OCI-M2 (cell line): Measurements from ENCODE around the gene MUC21.
"Not testable (repeated sequence)": the region's sequence is repeated elsewhere in the genome, so short reads cannot be mapped to it uniquely, and the experiment has no call there.

Source experiments
- DNase-seq: peaks from one replicate; lab custom pipeline; 2025; ENCODE audit not compliant: unreplicated experiment; lab: John Stamatoyannopoulos, UW

Gene MUC21

DNA sequence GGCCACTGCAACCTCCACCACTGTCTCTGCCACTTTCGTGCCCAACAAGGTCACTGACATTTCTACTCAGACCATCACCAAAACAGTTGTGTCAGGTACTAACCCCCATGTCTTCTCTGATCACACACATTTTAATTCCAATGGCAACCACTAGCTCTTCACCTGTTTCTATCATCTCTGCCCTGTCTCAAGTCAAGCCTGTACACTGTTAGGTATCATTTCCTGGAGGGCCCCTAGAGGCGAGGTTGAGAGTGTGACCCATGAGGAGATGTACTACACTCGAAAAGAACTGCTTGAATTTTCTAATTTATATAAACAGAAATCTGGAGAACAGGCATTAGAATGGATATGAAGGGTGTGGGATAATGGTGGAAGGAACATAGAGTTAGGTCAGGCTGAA, 17.4 kb upstream of the MUC21 start:
- DNase-seq = no peak

DNA sequence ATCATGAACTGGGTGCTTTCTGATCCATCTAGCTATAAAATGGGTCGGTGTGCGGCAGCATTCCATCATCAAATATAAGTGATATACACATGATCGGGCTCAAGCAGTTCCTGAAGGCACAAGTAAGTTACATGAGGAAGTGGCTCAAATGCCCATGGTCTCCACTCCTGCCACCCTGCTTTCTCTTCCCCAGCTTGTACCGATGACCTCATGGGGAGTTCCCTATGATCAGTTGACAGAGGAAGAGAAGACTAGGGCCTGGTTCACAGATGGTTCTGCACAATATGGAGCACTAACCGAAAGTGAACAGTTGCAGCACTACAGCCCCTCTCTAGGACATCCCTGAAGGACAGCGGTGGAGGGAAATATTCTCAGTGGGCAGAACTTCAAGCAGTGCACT, 14.3 kb upstream of the MUC21 start:
- not testable (repeated sequence) for DNase-seq

DNA sequence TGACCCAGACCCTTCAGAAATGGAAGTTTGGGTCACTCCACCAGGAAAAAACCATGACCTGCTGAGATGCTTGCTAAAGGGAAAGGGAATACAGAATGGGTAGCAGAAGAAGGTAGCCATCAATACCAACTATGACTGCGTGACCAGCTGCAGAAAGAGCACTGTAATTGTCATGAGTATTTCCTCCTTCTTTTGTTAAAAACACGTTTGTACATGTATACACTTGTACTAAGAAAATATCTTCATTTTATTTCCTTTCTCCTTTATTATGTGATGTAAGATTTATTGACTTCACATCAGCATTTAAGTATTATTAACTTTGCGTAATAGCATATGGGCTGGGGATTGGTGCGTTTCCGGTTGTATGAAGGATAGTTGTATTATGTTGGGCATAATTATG, 12.6 kb upstream of the MUC21 start:
- no peak for DNase-seq

DNA sequence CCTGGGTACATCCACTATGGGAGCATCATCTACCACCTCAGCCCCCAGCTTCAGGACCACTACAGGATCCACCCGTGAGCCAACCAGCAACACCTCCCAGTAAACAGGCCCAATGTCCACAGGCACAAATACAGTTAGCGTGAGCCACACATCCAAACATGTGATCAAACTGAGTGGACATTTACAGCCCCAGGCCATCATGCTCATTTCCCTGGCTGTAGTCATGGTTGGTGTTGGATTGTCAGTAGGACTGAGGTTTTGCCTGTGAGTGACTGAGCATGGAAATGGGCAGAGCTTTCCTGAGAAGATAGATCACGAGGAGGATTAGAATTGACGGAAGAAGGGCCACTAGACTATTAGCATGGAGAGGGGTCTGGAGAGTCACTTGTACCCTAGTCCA, 10.7 kb upstream of the MUC21 start:
- no peak for DNase-seq

DNA sequence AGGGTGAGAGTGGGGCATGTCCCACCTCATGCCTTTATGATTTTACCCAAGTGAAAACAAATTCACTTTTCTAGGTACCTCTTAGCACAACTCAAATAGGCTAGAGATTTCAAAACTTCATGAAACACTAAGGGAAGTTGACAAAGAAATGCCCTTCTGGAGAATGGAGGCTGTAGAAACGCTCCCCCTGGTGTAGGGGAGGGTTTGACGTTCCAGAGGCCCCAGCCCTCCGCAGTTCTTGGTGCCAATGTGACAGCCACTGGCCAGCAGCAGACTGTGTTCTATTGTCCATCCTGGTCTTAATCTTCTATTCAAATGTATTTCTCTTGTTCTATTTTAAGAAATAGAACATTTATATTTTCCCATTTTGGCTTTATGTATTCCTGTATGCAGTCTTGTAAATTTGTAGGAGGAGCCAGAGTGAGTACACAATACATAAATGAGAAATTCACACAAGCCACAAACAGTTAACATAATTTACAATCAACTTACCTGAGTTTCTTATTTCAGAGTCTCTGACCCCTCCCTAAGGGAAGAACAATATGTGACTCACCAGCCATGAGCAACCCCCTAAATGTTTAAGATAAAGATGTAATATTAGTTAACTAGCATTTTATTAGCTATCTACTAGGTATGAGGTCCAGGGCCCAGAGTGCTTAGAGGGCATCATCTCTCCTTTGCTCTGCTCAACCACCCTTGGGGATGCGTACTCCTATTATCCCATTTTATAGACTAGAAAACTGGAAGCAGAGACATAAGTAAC, 8.8 kb upstream of the MUC21 start:
- no peak for DNase-seq

DNA sequence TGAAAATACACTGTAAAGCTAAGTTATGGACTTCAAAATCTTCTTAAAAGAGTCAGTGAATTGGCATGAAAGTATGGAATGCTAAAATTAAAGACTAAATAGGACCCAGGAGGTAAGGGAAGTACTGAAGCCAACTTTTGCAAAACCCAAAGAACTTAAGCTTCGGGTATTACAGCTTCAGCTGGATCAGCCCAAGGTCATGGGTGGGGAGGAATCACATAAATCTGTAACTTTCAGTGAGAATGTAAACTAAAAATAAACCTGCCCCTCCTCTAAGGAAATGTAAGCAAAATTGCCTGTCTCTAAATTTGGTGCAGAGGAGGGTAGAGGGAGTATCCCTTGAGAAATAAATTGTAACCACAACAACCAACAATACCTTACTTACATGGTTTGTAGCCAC, 4.4 kb upstream of the MUC21 start:
- DNase-seq = no peak

DNA sequence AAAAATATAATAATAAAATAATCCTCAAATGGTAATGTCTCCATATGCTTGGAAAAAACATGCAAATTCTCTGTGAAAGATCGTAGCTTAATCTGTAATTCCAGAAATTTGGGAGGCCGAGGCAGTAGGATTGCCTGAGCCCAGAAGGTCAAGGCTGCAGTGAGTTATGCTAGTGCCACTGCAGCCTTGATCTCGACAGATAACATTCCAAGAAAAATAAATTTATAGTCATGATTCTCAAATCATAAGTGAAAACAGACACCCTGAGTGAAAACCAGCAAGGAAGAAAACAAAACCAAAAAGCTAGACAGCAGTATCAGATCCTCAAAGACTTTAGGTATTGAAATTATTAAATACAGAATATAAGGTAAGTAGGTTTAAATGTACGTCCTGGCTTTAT, 3.8 kb upstream of the MUC21 start:
- no peak for DNase-seq

DNA sequence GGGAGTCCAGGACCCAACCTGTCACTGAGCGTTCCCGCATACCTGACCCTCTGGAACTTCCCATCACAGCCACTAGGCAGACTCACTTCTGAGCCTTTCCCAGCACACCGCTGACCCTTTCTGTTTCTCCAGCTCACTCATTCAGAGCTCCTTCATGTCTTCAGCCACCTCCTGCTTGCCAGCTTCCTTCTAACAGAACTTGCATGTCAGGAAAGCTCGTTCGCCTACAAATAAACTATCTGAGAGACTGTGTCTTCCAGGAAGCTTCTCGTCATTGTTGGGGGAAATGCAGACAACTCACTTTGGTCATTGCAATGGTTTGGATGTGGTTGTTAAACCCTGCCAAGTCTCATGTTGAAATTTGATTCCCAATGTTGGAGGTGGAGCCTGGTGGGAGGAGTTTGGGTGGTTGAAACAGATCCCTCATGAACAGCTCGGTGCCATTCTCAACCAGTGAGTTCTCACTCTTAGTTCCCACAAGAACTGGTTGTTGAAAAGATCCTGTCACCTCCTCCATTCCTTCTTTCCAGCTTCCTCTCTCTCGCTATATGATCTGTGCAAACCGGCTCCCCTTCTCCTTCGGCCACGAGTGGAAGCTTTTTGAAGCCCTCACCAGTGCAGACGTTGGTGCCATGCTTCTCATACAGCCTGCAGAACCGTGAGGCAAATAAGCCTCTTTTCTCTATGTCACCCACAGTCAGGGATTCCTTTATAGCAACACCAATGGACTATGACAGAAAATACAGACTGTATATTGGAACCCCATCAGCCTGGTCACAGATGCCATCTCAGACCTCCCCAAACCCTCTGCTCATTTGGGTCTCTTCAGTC, 1.4 kb upstream of the MUC21 start:
- DNase-seq = no peak

DNA sequence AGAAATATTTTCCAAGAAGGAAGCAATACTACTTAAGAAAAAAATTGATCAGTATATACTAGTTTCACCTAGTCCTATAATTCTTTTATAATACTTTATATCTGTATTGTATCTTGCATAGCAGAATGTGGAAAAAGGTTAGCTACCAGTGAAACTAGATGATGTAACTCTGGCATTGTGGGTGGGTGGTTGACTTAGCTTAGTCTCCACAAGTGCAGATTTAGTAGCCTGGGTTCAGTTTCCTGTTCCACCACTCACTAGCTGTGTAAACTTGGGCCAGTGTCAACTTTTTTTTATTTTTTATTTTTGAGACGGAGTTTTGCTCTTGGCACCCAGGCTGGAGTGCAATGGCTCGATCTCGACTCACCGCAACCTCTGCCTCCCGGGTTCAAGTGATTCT, 2.0 kb downstream of the MUC21 start:
- no peak for DNase-seq

DNA sequence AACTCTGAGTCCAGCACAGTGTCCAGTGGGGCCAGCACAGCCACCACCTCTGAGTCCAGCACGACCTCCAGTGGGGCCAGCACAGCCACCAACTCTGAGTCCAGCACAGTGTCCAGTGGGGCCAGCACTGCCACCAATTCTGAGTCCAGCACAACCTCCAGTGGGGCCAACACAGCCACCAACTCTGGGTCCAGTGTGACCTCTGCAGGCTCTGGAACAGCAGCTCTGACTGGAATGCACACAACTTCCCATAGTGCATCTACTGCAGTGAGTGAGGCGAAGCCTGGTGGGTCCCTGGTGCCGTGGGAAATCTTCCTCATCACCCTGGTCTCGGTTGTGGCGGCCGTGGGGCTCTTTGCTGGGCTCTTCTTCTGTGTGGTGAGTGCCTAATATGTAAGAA, 3.8 kb downstream of the MUC21 start:
- no peak for DNase-seq

DNA sequence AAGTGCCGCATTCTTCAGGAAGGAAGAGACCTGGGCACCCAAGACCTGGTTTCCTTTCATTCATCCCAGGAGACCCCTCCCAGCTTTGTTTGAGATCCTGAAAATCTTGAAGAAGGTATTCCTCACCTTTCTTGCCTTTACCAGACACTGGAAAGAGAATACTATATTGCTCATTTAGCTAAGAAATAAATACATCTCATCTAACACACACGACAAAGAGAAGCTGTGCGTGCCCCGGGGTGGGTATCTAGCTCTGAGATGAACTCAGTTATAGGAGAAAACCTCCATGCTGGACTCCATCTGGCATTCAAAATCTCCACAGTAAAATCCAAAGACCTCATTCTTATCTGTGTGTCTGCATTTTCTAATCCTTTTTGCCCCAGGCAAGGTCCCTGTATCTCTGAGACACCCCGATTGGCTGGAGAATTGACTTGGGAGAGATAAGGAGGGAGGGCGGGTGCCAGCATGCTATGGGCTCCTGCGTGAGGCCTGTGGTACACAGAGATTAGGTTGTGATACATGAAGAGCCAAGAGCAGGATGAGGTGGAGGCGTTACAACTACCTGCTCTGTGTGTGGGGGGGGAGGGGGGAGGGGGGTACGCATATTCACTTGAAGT, 4.8 kb downstream of the MUC21 start:
- no peak for DNase-seq

DNA sequence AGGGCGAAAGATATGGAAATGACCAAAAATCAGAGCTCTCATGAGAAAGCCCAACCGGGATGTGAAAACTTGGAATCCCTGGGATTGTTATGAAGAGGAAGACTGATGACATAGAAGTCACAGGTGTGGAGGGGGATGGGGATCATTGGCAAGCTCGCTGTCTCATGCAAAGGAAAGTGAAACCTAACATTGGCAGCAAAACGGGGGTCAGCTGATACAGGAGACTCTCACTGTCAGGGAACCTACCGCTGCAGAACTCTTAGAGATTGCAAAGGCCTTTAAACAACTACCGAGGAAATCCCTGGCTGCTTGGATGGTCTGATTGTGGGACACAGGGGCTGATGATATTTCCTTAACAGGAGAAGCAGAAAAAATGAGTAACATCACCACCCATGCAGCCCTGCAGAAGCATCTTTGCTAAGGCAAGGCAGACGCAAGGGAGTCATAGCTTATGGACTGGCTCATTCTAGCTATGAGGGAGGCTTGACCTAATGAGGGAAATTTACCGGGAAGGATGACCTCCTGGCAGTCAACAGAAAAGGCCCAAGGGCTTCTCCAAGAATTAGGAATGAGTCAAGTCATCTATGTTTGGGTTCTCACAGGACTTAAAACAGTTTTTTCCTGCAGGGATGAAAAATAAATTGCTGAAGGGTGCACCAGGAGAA, 7.0 kb downstream of the MUC21 start:
- DNase-seq = no peak

DNA sequence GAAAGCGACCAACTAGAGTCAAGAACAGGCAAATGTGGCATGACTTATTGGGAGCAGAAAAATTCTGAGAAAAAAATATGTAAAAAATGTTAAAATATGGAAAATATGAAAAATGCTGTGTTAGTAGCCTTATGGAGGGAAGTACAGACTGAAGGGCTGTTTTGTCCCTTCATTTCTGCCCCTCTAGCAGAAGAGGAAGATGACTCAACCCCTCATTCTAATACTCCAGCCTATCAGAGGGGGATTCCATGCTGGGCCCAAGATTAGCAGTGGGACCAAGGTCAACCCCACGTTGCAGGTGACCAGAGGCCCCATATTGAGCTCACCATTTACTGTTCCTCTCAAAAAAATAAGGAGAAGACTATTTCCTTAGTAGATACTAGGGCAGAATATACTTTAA, 8.4 kb downstream of the MUC21 start:
- no peak for DNase-seq

DNA sequence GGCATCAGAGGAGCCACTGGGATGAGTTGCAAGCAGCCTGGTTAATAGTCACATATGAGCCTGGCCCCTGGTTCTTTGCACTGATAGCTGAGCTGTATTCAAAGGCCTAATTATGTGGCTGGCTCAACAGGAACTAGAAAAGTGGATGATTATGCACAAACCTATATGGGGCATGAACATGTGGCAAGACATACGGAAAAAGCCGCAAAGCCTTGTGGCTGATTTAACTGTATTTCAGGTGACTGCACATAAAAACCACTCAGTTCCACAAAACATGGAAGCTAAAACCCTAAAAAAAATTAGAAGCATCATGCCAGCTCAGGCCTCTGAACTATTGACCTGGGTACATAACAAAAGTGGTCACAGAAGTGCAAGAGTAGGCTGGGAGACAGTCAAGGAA, 13.8 kb downstream of the MUC21 start:
- DNase-seq = no peak

DNA sequence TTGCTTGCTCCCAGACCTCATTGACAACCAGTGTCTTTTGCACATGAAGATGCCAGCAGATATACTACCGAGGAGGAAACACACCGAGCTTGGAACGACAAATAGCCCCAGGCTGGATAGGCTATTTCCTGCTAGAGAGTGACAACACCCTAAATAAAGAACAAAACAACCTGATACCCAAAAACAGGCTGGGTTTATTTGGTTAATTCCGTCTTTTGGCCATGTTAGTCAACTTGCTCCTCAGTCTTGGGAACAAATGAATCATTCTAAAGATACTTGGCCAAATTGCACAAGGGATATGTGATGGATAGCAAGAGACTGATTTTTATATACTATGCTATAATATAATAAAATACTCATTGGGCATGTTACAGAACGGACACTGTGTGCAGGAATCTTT, 15.3 kb downstream of the MUC21 start:
- no peak for DNase-seq

DNA sequence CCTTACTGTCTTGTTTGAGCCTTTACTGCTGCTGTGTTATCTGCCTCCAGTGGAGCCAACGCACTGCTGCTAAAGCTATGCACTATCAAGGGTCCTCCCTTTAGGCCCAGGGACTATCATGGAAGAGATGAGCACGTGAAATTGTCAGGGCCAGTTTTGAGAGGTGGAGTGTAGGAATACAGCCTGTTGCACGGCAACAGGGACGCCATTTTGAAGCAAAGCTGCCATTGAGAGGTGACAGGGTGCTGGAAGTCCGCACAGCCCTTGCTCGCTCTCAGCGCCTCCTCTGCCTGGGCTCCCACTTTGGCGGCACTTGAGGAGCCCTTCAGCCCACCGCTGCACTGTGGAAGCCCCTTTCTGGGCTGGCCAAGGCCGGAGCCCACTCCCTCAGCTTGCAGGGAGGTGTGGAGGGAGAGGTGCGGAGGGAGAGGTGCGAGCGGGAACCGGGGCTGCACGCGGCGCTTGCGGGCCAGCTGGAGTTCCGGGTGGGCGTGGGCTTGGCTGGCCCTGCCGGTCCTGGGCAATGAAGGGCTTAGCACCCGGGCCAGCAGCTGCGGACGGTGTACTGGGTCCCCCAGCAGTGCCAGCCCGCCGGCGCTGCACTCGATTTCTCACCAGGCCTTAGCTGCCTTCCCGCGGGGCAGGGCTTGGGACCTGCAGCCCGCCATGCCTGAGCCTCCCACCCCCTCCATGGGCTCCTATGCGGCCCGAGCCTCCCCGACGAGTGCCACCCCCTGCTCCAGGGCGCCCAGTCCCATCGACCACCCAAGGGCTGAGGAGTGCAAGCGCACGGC, 16.7 kb downstream of the MUC21 start:
- not testable (repeated sequence) for DNase-seq

DNA sequence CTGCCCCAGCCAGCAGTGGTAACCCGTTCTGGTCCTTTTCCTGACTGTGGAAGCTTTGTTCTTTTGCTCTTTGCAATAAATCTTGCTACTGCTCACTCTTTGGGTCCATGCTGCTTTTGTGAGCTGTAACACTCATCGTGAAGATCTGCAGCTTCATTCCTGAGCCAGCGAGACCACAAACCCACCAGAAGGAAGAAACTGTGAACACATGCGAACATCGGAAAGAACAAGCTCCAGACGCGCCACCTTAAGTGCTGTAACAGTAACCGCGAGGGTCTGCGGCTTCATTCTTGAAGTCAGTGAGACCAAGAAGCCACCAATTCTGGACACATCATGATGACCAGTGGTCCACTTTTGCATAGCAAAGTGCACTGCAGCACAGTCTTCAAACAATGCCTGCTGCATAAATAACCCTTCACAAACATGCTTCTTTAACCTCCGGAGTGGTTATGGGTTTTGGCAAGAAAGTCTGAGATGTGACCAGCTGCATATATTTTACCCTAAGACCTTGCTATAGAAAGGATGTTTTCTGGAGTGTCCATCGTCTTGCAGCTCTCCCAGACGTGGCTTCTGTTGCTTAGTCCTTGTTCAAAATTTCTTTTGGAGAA, 17.9 kb downstream of the MUC21 start:
- DNase-seq = no peak

DNA sequence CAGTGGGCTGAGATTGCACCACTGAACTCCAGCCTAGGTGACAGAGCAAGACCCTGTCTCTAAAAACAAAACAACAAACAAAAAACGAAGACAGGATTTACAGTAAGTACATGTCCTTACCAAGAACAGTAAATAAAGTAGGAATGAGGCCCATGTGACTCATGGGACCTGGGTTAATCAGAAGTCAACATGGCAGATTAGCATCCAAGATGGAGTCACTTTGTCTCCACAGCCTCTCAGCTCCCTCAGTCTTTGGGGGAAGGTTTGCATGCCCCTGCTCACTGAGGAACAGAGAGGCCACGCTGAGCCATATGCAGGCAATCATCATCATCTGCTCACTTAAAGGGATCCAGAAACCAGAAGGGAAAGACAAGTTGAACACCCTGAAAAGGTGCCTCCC, 19.0 kb downstream of the MUC21 start:
- DNase-seq = no peak

DNA sequence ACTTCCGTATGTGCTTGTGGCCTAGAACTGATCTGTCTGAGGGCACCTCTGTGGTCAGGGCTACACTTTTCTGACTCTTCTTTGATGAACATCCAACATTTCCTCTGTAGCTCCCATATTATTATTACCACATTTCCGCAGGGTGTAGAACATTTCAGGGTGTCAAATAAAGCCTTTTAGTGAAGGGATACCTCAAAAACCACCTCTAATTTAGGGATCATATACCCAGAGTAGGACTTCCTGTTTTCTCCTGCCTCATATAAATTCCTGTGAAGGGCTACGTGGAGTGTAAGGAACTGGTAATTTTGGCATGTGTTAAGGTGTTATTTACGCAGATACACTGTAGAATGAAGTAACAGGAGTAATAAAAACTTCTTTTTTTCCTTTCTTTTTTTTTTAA, 21.3 kb downstream of the MUC21 start:
- no peak for DNase-seq

DNA sequence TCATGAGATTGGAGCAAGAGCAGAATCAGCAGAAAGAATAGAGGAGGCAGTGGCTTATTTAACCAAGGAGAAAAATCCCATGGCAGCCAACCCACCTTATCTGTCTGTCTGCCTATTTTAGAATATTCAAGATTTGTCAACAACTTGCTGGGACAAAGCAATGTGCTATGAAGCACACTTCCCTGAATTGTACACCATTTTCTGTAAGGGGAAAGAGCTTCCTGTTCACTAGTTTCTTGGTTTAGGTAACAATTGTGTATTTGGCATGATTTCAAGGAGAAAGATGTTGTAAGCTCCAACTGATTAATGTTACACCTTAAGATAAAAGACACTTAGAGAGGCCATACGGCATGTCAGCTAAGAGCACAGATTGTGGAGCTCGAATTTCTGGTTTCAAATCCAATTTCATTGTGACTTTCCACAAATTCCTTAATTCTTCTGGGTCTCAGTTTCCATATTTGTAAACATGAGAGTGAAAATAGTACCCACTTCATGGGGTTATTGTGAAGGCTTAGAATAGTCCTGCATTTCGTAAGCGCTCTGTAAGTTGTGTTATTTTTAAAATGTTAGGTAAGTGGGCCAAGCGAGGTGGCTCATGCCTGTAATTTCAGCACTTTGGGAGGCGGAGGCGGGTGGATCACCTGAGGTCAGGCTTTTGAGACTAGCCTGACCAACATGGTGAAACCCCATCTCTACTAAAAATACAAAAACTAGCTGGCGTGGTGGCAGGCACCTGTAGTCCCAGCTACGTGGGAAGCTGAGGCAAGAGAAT, 21.9 kb downstream of the MUC21 start:
- no peak for DNase-seq
